GM12878 (cell line): ENCODE results near the gene ITGB8. TPM values are rescaled to one million over a fixed set of nuclear protein-coding genes. Genes with fewer than 3 reads are reported as not detected.

Experiments used
- ATAC-seq: fragments of 200-7000 bp; cut with Tn5 transposase; 3 replicates; pipeline ENCODE4 v1.9.1; 2020; ENCODE audit warnings: mild to moderate bottlenecking, moderate library complexity
- BruUV-seq: library from RNA; stranded (reverse); fragments of 400-500 nt; replicated peaks from 2 replicates; lab custom pipeline; 2021; lab: Mats Ljungman, UMichigan
- CTCF ChIA-PET: fragments of 300-600 bp; sonication (Branson Sonifier 250); formaldehyde crosslinking; extraction: SDS; loops from one replicate; lab custom pipeline; 2021; ENCODE audit warnings: inconsistent platforms; lab: Yijun Ruan, JAX
- POLR2A ChIA-PET: fragments of 350-600 bp; formaldehyde crosslinking; extraction: SDS; loops from one replicate; lab custom pipeline; 2021; ENCODE audit warnings: inconsistent platforms; lab: Charles Lee
- RAD21 ChIA-PET: fragments of 300-600 bp; sonication (Branson Sonifier 250); formaldehyde crosslinking; loops from one replicate; lab custom pipeline; 2023; ENCODE audit warnings: antibody characterized with exemption; ENCODE audit not compliant: unreplicated experiment; lab: Charles Lee
- SMC1A ChIA-PET: fragments of 300-600 bp; sonication (Branson Sonifier 250); formaldehyde crosslinking; loops from one replicate; lab custom pipeline; 2023; ENCODE audit not compliant: unreplicated experiment, uncharacterized antibody; lab: Charles Lee
- DNase-seq: peaks from one replicate; pipeline ENCODE4 v3.0.0-alpha.2; 2011; ENCODE audit warnings: low read depth, low spot score
- FAIRE-seq: peaks from 3 replicates; lab custom pipeline; 2011; peaks lifted over from hg19 to GRCh38; lab: Jason Lieb, UNC
- H2AFZ ChIP-seq: 2 replicates; pipeline ENCODE4 v1.6.0; 2011; ENCODE audit warnings: low read depth, low read length, control low read depth; ENCODE audit not compliant: control insufficient read depth
- H3K27ac ChIP-seq: 2 replicates; pipeline ENCODE4 v1.5.1; 2011; ENCODE audit warnings: control low read depth; ENCODE audit not compliant: control insufficient read depth, insufficient read depth
- H3K27me3 ChIP-seq, 2 experiments: replicated peaks in 1 of 2; 2 replicates each; pipeline versions ENCODE4 v1.6.0 to v1.6.1; 2011; ENCODE audit warnings: low read length in 1 of 2; ENCODE audit not compliant: control insufficient read depth in 2 of 2, insufficient read depth in 2 of 2
- H3K36me3 ChIP-seq, 2 experiments: 2 replicates each; pipeline ENCODE4 v1.5.1; 2011; ENCODE audit warnings: low read length in 1 of 2; ENCODE audit not compliant: control insufficient read depth in 2 of 2, insufficient read depth in 2 of 2
- H3K4me1 ChIP-seq: 2 replicates; pipeline ENCODE4 v1.6.1; 2011; ENCODE audit warnings: mild to moderate bottlenecking, low read length, moderate library complexity, mixed read lengths; ENCODE audit not compliant: control insufficient read depth, insufficient read depth
- H3K4me2 ChIP-seq: 2 replicates; pipeline ENCODE4 v1.6.0; 2011; ENCODE audit warnings: control low read depth; ENCODE audit not compliant: control insufficient read depth, insufficient read depth
- H3K4me3 ChIP-seq: fragments of 200-600 bp; sonication (generic); 2 replicates; pipeline ENCODE4 v1.5.1; 2016
- H3K79me2 ChIP-seq: 2 replicates; pipeline ENCODE4 v1.6.0; 2011; ENCODE audit warnings: low read length; ENCODE audit not compliant: control insufficient read depth, insufficient read depth
- H3K9ac ChIP-seq: 2 replicates; pipeline ENCODE4 v1.8.0; 2011; ENCODE audit warnings: low read length, control low read depth, mixed read lengths; ENCODE audit not compliant: control insufficient read depth, insufficient read depth
- H3K9me3 ChIP-seq: replicated peaks from 3 replicates; pipeline ENCODE4 v1.5.1; 2011; ENCODE audit warnings: mild to moderate bottlenecking, low read length; ENCODE audit not compliant: control insufficient read depth, insufficient read depth
- H4K20me1 ChIP-seq: 2 replicates; pipeline ENCODE4 v1.6.0; 2011; ENCODE audit not compliant: control insufficient read depth, insufficient read depth
- ATF7 ChIP-seq: fragments of 450-650 bp; IDR thresholded peaks from 2 replicates; pipeline ENCODE4 v1.6.1; 2016; ENCODE audit warnings: low read depth, mild to moderate bottlenecking
- CBX3 ChIP-seq: fragments of 200-600 bp; sonication (generic); IDR thresholded peaks from 2 replicates; pipeline ENCODE4 v1.6.1; 2016; ENCODE audit warnings: low read depth, borderline replicate concordance
- ELK1 ChIP-seq: IDR thresholded peaks from 2 replicates; pipeline ENCODE4 v1.6.1; 2012; ENCODE audit warnings: low read depth, low read length, improper control_type of control experiment
- EP300 ChIP-seq, 2 experiments: fragments of 150-350 bp in 1 of 2; IDR thresholded peaks; 2 replicates each; pipeline ENCODE4 v1.6.1; 2011 to 2012; ENCODE audit warnings: low read depth in 2 of 2, low read length in 2 of 2, borderline replicate concordance in 1 of 2, improper control_type of control experiment in 1 of 2, inconsistent platforms in 1 of 2; ENCODE audit not compliant: control insufficient read depth in 1 of 2
- GATAD2B ChIP-seq: fragments of 450-650 bp; conservative IDR thresholded peaks from 2 replicates; pipeline ENCODE4 v1.6.1; 2017; ENCODE audit warnings: low read depth, mild to moderate bottlenecking, moderate library complexity
- HDGF ChIP-seq: fragments of 450-650 bp; IDR thresholded peaks from 2 replicates; pipeline ENCODE4 v1.6.1; 2016; ENCODE audit warnings: antibody characterized with exemption
- IKZF2 ChIP-seq, 2 experiments: fragments of 450-650 bp; IDR thresholded peaks; 2 replicates each; pipeline ENCODE4 v1.6.1; 2017; ENCODE audit warnings: mild to moderate bottlenecking in 2 of 2, moderate library complexity in 2 of 2
- KAT2A ChIP-seq: conservative IDR thresholded peaks from 2 replicates; pipeline ENCODE4 v1.6.1; 2011; ENCODE audit warnings: low read depth, low read length; ENCODE audit not compliant: control insufficient read depth
- LARP7 ChIP-seq: fragments of 450-650 bp; IDR thresholded peaks from 2 replicates; pipeline ENCODE4 v1.6.1; 2017; ENCODE audit warnings: mild to moderate bottlenecking
- MYC ChIP-seq: IDR thresholded peaks from 2 replicates; pipeline ENCODE4 v1.6.1; 2011; ENCODE audit warnings: mild to moderate bottlenecking, low read length, moderate library complexity, inconsistent platforms; ENCODE audit not compliant: insufficient read depth, insufficient replicate concordance, insufficient read length, severe bottlenecking
- NR2F1 ChIP-seq: fragments of 450-650 bp; conservative IDR thresholded peaks from 2 replicates; pipeline ENCODE4 v1.6.1; 2017; ENCODE audit warnings: mild to moderate bottlenecking
- NRF1 ChIP-seq: conservative IDR thresholded peaks from 2 replicates; pipeline ENCODE4 v1.6.1; 2011; ENCODE audit warnings: mild to moderate bottlenecking, low read depth, low read length, improper control_type of control experiment
- PBX3 ChIP-seq: IDR thresholded peaks from 2 replicates; pipeline ENCODE4 v1.6.1; 2011; ENCODE audit warnings: mild to moderate bottlenecking, low read depth, low read length, moderate library complexity; ENCODE audit not compliant: insufficient replicate concordance
- POLR2A ChIP-seq: IDR thresholded peaks from 2 replicates; pipeline ENCODE4 v1.6.1; 2011; ENCODE audit warnings: low read depth, mild to moderate bottlenecking, low read length
- RB1 ChIP-seq: fragments of 450-650 bp; formaldehyde crosslinking; IDR thresholded peaks from 2 replicates; pipeline ENCODE4 v1.6.1; 2017; ENCODE audit warnings: mild to moderate bottlenecking, borderline replicate concordance
- RUNX3 ChIP-seq: IDR thresholded peaks from 2 replicates; pipeline ENCODE4 v1.6.1; 2012; ENCODE audit warnings: low read length, inconsistent platforms
- SKIL ChIP-seq: fragments of 450-650 bp; IDR thresholded peaks from 2 replicates; pipeline ENCODE4 v1.6.1; 2017; ENCODE audit warnings: mild to moderate bottlenecking, low read depth, inconsistent platforms; ENCODE audit not compliant: poor library complexity, severe bottlenecking
- SMAD1 ChIP-seq: fragments of 450-650 bp; IDR thresholded peaks from 2 replicates; pipeline ENCODE4 v1.6.1; 2018; ENCODE audit warnings: mild to moderate bottlenecking, low read depth; ENCODE audit not compliant: partially characterized antibody
- SMARCA5 ChIP-seq: fragments of 450-650 bp; IDR thresholded peaks from 2 replicates; pipeline ENCODE4 v1.6.1; 2017; ENCODE audit warnings: mild to moderate bottlenecking
- TCF12 ChIP-seq: IDR thresholded peaks from 2 replicates; pipeline ENCODE4 v1.6.1; 2011; ENCODE audit warnings: low read depth, mild to moderate bottlenecking, low read length
- ZBED1 ChIP-seq: IDR thresholded peaks from 2 replicates; pipeline ENCODE4 v1.6.1; 2016; ENCODE audit warnings: borderline replicate concordance
- WGBS: methylation state at CpG from one replicate; pipeline ENCODE4 v1.1.6; 2016; ENCODE audit warnings: low lambda C conversion rate; ENCODE audit not compliant: insufficient replicate concordance, insufficient coverage; ENCODE audit errors: missing lambda C conversion rate; 5-methylcytosine and 5-hydroxymethylcytosine counted together
- in situ Hi-C: fragments of 300-500 bp; cut with MboI; formaldehyde crosslinking; loops from 9 replicates; pipeline ENCODE4 v1.14.3; 2018; ENCODE audit warnings: mixed read lengths
- intact Hi-C: fragments of 100-400 bp; cut with micrococcal nuclease; formaldehyde crosslinking; loops from one replicate; pipeline ENCODE4 v1.14.2; 2022; ENCODE audit not compliant: unreplicated experiment
- polyA plus RNA-seq, 11 experiments: library from polyadenylated mRNA; depleted of rRNA in 4 of 11; unstranded in 6 of 11; stranded (reverse) in 5 of 11; fragments of >200 nt; fragmentation: Nextera tagmentation in 4 of 11; fragmentation: Illumina TruSeq in 1 of 11; extraction: Ambion mirVana in 4 of 11; extraction: Trizol in 1 of 11; gene quantifications; 1 replicate in 1 of 11; 2 replicates in 10 of 11; pipeline versions ENCODE4 v1.2.1 to v1.2.3, GENCODE V29; 2011 to 2016; ENCODE audit warnings: inconsistent platforms in 2 of 11, missing spikeins in 2 of 11, low read depth in 1 of 11
- total RNA-seq, 4 experiments: library from RNA; depleted of rRNA in 3 of 4; stranded (reverse); fragments of >200 nt in 3 of 4; fragmentation: Illumina TruSeq in 1 of 4; extraction: Trizol in 1 of 4; gene quantifications; 2 replicates each; pipeline versions ENCODE4 v1.2.1 to v1.2.3, GENCODE V29; 2013 to 2021
- TF ChIP-seq, protein P1 (sequence below): IDR thresholded peaks from 2 replicates; pipeline ENCODE4 v1.6.1; 2012; ENCODE audit warnings: low read depth, low read length, improper control_type of control experiment

The ITGB8 gene
- total and polyA plus RNA-seq, 10 of the 15 experiments (the other 5 are each of a cell fraction or from before 2014, with no cell fraction given): 0.37 to 26.2 (median 1.5) TPM

DNA sequence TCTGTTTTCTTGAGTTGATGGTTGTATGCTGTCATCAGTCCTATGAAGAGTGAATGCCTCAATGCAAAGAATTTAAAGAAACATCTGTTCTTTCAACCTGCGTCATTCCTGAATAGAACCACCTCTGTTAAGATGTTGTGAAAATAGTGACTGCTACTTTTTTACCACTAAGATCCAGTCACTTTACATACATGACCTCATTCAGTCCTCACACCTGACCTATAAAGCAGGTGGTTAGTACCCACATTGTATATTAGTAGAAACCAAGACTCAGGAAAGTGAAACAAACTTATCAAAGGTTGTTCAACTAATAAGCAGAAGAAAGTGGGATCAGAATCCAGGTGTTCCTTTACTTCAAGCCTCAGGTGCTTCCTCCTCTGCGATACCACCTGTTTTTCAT is 64.8 kb downstream of the ITGB8 start:
- no peaks in the 10 kb centered on the region for H3K27me3 ChIP-seq
- DNase-seq (no peak), ATAC-seq (peak; percentile 90), FAIRE-seq (no peak)
- BruUV-seq: no TSS peak
- no peak overlapping the region for H3K27ac ChIP-seq
- WGBS: 71% methylated on average over 2 of the region's 2 CpGs
- H3K4me1 ChIP-seq: no peaks in the 10 kb centered on the region
- no peak overlapping the region for H3K4me2 ChIP-seq
- H4K20me1 ChIP-seq: no peaks in the 10 kb centered on the region
- H3K9me3 ChIP-seq: no peaks in the 10 kb centered on the region
- ChIA-PET SMC1A (no interaction called here), RAD21 (no interaction called here), CTCF (no interaction called here), POLR2A (no interaction called here)
- H3K4me3 ChIP-seq: no peak overlapping the region
- H3K36me3 ChIP-seq: peaks cover 0 to 1% of the 10 kb centered on the region in 2 experiments; a peak in 2 of 4 replicates
- intact Hi-C loops (no loop called here), in situ Hi-C loops (no loop called here)
- H2AFZ ChIP-seq: no peak overlapping the region
- H3K79me2 ChIP-seq: no peaks in the 10 kb centered on the region
- H3K9ac ChIP-seq: no peak overlapping the region
- TF ChIP-seq ELK1 (no peak), MYC (no peak), RB1 (no peak), NR2F1 (no peak), SKIL (no peak), EP300 (IDR thresholded peaks at IDR 0.05; ENCODE audit: borderline replicate concordance in 1 of 2, control insufficient read depth in 1 of 2, low read depth in 2 of 2, low read length in 2 of 2) (peak in 1 of 2 experiments; percentile 28; a peak in 1 of 4 replicates), HDGF (no peak), GATAD2B (no peak), CBX3 (no peak), SMAD1 (no peak), SMARCA5 (no peak), PBX3 (no peak), RUNX3 (no peak), KAT2A (no peak), ZBED1 (no peak), ATF7 (peak; percentile 63), POLR2A (no peak), IKZF2 (IDR thresholded peaks at IDR 0.05) (peak in 1 of 2 experiments; percentile 35; a peak in 1 of 4 replicates), TCF12 (no peak), LARP7 (no peak), NRF1 (no peak)
- TF ChIP-seq, protein P1, sequence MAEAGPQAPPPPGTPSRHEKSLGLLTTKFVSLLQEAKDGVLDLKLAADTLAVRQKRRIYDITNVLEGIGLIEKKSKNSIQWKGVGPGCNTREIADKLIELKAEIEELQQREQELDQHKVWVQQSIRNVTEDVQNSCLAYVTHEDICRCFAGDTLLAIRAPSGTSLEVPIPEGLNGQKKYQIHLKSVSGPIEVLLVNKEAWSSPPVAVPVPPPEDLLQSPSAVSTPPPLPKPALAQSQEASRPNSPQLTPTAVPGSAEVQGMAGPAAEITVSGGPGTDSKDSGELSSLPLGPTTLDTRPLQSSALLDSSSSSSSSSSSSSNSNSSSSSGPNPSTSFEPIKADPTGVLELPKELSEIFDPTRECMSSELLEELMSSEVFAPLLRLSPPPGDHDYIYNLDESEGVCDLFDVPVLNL: no peak
